Measurements from ENCODE around the gene CFAP65.

GRCh38 chr2:218961651-218962570, 79.4 kb downstream of the CFAP65 start:
- TF ChIP-seq, protein P1, sequence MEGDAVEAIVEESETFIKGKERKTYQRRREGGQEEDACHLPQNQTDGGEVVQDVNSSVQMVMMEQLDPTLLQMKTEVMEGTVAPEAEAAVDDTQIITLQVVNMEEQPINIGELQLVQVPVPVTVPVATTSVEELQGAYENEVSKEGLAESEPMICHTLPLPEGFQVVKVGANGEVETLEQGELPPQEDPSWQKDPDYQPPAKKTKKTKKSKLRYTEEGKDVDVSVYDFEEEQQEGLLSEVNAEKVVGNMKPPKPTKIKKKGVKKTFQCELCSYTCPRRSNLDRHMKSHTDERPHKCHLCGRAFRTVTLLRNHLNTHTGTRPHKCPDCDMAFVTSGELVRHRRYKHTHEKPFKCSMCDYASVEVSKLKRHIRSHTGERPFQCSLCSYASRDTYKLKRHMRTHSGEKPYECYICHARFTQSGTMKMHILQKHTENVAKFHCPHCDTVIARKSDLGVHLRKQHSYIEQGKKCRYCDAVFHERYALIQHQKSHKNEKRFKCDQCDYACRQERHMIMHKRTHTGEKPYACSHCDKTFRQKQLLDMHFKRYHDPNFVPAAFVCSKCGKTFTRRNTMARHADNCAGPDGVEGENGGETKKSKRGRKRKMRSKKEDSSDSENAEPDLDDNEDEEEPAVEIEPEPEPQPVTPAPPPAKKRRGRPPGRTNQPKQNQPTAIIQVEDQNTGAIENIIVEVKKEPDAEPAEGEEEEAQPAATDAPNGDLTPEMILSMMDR (IDR thresholded peaks at IDR 0.05), result no peak
- TF ChIP-seq POLR2A (IDR thresholded peaks at IDR 0.05), result no peak
